K562 (cell line): ENCODE measurements around the gene TAF15.

Source experiments
- ATF1 ChIP-seq, 2 experiments: fragments of 450-650 bp in 1 of 2; IDR thresholded peaks; 2 replicates each; pipeline ENCODE4 v1.6.1; 2016; ENCODE audit warnings: missing compliant biosample characterization in 1 of 2, missing genetic modification characterization in 1 of 2
- EZH2 ChIP-seq: IDR thresholded peaks from 2 replicates; pipeline ENCODE4 v1.6.1; 2012; ENCODE audit warnings: low read depth, mild to moderate bottlenecking, inconsistent platforms, low read length, borderline replicate concordance
- KAT2B ChIP-seq: IDR thresholded peaks from one replicate; pipeline ENCODE4 v1.6.1; 2012; ENCODE audit warnings: low read depth, mild to moderate bottlenecking, control low read depth, inconsistent platforms, low read length, moderate library complexity
- MTA3 ChIP-seq: fragments of 450-650 bp; formaldehyde crosslinking; IDR thresholded peaks from 2 replicates; pipeline ENCODE4 v1.6.1; 2017; ENCODE audit warnings: mild to moderate bottlenecking, borderline replicate concordance
- POLR2AphosphoS5 ChIP-seq: IDR thresholded peaks from 2 replicates; pipeline ENCODE4 v1.6.1; 2011; ENCODE audit warnings: mild to moderate bottlenecking, low read depth, low read length, moderate library complexity; ENCODE audit not compliant: control insufficient read depth, insufficient read depth
- ZBTB7A ChIP-seq: IDR thresholded peaks from 2 replicates; pipeline ENCODE4 v1.6.1; 2011; ENCODE audit warnings: low read depth, mild to moderate bottlenecking, low read length, moderate library complexity, borderline replicate concordance; ENCODE audit not compliant: control insufficient read depth
- ZNF121 ChIP-seq: sonication (generic); formaldehyde crosslinking; conservative IDR thresholded peaks from 2 replicates; pipeline ENCODE4 v1.8.0; 2022; ENCODE audit warnings: missing genetic modification reagents
- ZSCAN29 ChIP-seq: fragments of 450-650 bp; IDR thresholded peaks from 2 replicates; pipeline ENCODE4 v1.6.1; 2017

GRCh38 chr17:35801583-35802224, 7.6 kb upstream of the TAF15 start:
- TF ChIP-seq EZH2 (no peak), ZNF121 (CRISPR knock-in tag) (no peak), ZSCAN29 (no peak), POLR2AphosphoS5 (no peak), ATF1 (CRISPR knock-in tag; IDR thresholded peaks at IDR 0.05) (no peak), ATF1 (tag; IDR thresholded peaks at IDR 0.05) (no peak), KAT2B (no peak), ZBTB7A (no peak), MTA3 (no peak)
